Measurements from ENCODE around the gene METTL25B. TPM values are rescaled to one million over a fixed set of nuclear protein-coding genes. Genes with fewer than 3 reads are reported as not detected.
A peak's percentile ranks its signal among the peaks of the same experiment; 100 is the strongest.

The METTL25B gene
- total RNA-seq, 1 donor from 2014 or later: 13.0 TPM

- no peak overlapping the region for H3K4me3 ChIP-seq (ENCODE audit: low read depth, low read length)
- no peaks in the 10 kb centered on the region for H3K36me3 ChIP-seq (ENCODE audit: control insufficient read depth, insufficient read depth, low read length)
- H3K27me3 ChIP-seq (ENCODE audit: control insufficient read depth, insufficient read depth, low read length): no peaks in the 10 kb centered on the region
- no peak for TF ChIP-seq CTCF (IDR thresholded peaks at IDR 0.05; ENCODE audit: insufficient read depth, low read length, poor library complexity, severe bottlenecking)
- DNase-seq (ENCODE audit: low read depth): no peak
These were observed 44.0 kb downstream of the METTL25B start for GRCh38 chr1:156772222-156772621.

- Histone ChIP-seq H3K27me3 (ENCODE audit: control insufficient read depth, insufficient read depth, low read length) (no peaks in the 10 kb centered on the region), H3K36me3 (ENCODE audit: control insufficient read depth, insufficient read depth, low read length) (no peaks in the 10 kb centered on the region), H3K4me3 (ENCODE audit: low read depth, low read length) (no peak overlapping the region)
- TF ChIP-seq CTCF (IDR thresholded peaks at IDR 0.05; ENCODE audit: insufficient read depth, low read length, poor library complexity, severe bottlenecking): no peak
- no peak for DNase-seq (ENCODE audit: low read depth)
These were observed 44.6 kb downstream of the METTL25B start for GRCh38 chr1:156772728-156773497.

GRCh38 chr1:156773607-156774006 is 45.3 kb downstream of the METTL25B start:
- Histone ChIP-seq H3K4me3 (ENCODE audit: low read depth, low read length) (no peak overlapping the region), H3K27me3 (ENCODE audit: control insufficient read depth, insufficient read depth, low read length) (no peaks in the 10 kb centered on the region), H3K36me3 (ENCODE audit: control insufficient read depth, insufficient read depth, low read length) (no peaks in the 10 kb centered on the region)
- TF ChIP-seq CTCF (IDR thresholded peaks at IDR 0.05; ENCODE audit: insufficient read depth, low read length, poor library complexity, severe bottlenecking): peak; percentile 8
- no peak for DNase-seq (ENCODE audit: low read depth)

- no peak for TF ChIP-seq CTCF (IDR thresholded peaks at IDR 0.05; ENCODE audit: insufficient read depth, low read length, poor library complexity, severe bottlenecking)
- no peaks in the 10 kb centered on the region for H3K36me3 ChIP-seq (ENCODE audit: control insufficient read depth, insufficient read depth, low read length)
- DNase-seq (ENCODE audit: low read depth): no peak
- no peak overlapping the region for H3K4me3 ChIP-seq (ENCODE audit: low read depth, low read length)
- H3K27me3 ChIP-seq (ENCODE audit: control insufficient read depth, insufficient read depth, low read length): no peaks in the 10 kb centered on the region
These were observed 47.5 kb downstream of the METTL25B start for GRCh38 chr1:156775799-156776198.

GRCh38 chr1:156776942-156777341 is 48.7 kb downstream of the METTL25B start:
- TF ChIP-seq CTCF (IDR thresholded peaks at IDR 0.05; ENCODE audit: insufficient read depth, low read length, poor library complexity, severe bottlenecking): no peak
- H3K27me3 ChIP-seq (ENCODE audit: control insufficient read depth, insufficient read depth, low read length): no peaks in the 10 kb centered on the region
- no peaks in the 10 kb centered on the region for H3K36me3 ChIP-seq (ENCODE audit: control insufficient read depth, insufficient read depth, low read length)
- no peak overlapping the region for H3K4me3 ChIP-seq (ENCODE audit: low read depth, low read length)
- DNase-seq (ENCODE audit: low read depth): no peak

- Histone ChIP-seq H3K4me3 (ENCODE audit: low read depth, low read length) (no peak overlapping the region), H3K27me3 (ENCODE audit: control insufficient read depth, insufficient read depth, low read length) (no peaks in the 10 kb centered on the region), H3K36me3 (ENCODE audit: control insufficient read depth, insufficient read depth, low read length) (no peaks in the 10 kb centered on the region)
- TF ChIP-seq CTCF (IDR thresholded peaks at IDR 0.05; ENCODE audit: insufficient read depth, low read length, poor library complexity, severe bottlenecking): no peak
- DNase-seq (ENCODE audit: low read depth): no peak
These were observed 49.3 kb downstream of the METTL25B start for GRCh38 chr1:156777573-156777972.
